RPMI8226 (cell line): Measurements from ENCODE around the gene TSPAN17.

Source experiments
- DNase-seq: peaks from one replicate; pipeline ENCODE4 v3.0.0-alpha.2; 2015

The TSPAN17 gene

DNA sequence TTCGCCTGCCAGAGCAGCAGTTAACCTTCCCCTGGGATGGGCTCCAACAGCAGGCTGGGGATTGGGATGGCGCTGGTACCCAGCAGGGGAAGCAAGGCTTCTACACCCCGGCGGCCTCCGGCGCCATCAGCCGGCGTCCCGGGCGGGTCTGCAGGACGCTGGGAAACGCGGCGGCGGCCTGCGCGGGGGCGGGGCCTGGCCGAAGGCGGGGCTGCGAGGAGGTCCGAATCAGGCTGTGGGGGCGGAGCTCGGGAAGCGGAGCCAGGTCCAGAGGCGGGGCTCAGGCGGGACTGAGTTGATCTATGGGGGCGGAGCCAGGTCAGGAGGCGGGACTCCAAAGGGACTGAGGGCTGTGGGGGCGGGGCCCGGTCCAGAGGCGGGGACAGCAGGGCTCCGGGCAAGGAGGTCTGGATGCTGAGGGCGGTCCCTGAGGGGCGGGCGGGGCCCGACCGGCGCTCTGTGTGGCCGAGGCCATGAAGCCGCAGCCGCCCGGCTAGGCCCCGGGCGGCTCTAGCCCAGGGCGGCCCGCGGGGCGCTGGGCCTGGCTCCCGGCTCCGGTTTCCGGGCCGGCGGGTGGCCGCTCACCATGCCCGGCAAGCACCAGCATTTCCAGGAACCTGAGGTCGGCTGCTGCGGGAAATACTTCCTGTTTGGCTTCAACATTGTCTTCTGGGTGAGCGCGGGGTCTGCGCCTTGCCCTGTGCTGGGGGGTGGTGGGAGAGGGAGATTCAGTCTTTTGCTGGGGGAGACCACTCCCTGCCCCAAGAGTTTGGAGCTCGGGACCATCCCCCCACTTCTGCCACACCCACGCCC, at the start of gene TSPAN17:
Gene TSPAN17, plus strand, starts transcription at position 455 of the 813 bp plus-strand sequence. Its CDS starts 132 bp downstream, at position 587.
- peak; percentile 100 for DNase-seq

- peak; percentile 84 for DNase-seq
These were observed 47.4 kb upstream of the TSPAN17 start for GRCh38 chr5:176599749-176600430.

DNA sequence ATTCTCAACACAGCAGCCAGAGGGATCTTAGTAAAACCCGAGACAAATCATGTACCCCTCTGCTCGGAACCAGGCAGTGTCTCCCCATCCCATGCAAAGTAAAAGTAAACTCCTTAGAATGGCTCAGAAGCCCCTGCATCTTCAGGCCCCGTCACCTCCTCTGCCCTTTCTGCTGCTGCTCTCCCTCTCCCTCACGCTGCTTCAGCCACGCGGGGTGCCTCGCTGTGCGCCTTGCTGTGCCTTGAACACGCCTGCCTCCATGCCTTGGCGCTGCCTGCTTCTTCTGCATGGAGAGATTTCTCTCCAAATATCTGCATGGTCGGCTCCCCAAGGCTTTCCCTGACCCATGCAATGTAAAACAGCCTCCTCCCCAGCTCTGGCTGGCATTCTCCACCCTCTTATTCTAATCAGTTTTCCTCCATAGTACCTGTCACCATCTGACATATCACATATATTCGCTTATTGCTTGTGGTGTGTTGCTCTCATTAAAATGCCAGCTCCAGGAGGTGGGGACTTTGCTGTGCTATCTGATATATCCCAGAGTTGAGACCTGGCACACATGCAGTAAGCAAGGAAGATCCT, 45.3 kb upstream of the TSPAN17 start:
- DNase-seq, result no peak

DNA sequence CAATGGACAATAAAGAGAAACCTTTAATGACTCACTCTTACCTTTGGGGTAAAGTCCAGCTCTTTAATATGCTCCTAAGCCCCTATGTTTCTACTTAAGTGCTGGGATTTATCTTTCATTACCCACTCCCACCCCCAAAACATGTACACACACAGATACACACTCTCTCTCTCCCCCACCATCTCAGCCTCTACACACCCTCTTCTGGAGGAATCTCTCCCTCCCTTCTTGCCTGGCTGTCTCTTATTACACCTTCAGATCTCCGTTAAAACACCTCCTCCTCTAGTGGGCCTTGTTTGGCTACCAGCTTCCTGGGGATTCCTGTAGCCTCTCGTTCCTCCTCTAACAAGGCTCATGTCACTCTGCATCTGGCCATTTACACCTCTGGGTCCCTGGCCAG, 44.2 kb upstream of the TSPAN17 start:
- no peak for DNase-seq

DNA sequence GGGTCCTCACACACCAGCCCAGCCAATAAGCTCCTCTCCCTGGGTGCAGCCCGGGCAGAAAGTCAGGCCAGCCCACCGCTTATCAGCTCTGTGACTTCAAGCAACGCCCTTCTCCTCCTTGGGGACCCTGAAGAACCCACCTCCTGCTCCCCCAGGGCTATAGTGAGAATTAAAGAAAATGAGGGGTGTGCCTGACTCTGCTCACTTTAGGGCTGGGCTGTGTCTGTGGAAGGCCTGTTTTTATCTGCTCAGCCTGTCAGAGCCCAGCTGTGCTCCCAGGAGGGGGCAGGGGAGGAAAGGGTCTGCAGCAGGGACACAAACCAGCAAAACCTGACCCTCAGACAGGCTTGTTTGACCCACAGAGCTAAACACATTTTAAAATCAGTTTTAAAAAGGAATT, 41.3 kb upstream of the TSPAN17 start:
- no peak for DNase-seq

DNA sequence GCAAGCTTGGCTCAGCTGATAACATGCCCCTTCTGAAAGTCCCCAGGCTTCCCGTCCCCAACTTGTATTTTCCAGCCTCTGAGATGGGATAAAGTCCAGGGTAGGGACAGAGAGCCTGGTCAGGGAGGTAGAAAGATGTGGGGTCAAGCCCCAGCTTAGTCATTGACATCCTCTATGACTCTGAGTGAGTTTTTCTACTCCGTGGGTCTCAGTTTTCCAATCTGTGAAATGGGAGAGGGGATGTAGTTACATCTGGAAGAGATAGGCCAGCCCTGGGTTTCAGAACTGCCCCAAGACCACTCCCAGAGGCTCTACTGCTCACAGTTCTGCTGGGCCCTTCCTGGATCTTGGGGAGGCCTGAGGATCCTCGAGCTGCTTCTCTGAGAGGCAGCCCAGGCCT, 40.4 kb upstream of the TSPAN17 start:
- no peak for DNase-seq

- peak; percentile 65 for DNase-seq
These were observed 39.1 kb upstream of the TSPAN17 start for GRCh38 chr5:176608142-176608705.

- no peak for DNase-seq
These were observed 38.2 kb upstream of the TSPAN17 start for GRCh38 chr5:176608937-176609723.

GRCh38 chr5:176609724-176610434, 37.4 kb upstream of the TSPAN17 start, which contains the start of gene GPRIN1:
Gene GPRIN1, minus strand, starts transcription at chr5:176610156. Its CDS starts 10,322 bp downstream, at chr5:176599834.
- peak; percentile 81 for DNase-seq

DNA sequence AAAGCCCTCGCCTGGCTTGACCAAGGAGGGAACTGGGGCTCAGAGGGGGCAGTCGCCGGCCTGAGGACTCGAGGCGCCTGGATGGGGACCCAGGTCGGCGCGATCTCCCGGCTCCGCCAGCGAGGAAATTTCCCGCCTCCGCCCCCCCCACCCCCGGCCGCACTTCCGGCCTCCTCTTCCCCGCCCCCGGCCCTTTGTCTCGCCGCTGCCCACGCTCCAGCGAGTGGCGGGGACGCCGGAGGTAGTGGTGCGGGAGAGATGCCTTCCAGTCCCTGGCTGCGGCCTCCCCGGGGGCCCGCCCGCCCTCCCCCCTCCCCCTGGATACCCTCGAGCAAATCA, 36.9 kb upstream of the TSPAN17 start:
- no peak for DNase-seq

GRCh38 chr5:176611435-176611834, 35.8 kb upstream of the TSPAN17 start:
- DNase-seq, result peak; percentile 77

GRCh38 chr5:176612008-176612407, 35.3 kb upstream of the TSPAN17 start:
- no peak for DNase-seq

- DNase-seq, result no peak
These were observed 34.4 kb upstream of the TSPAN17 start for GRCh38 chr5:176612855-176613254.

DNA sequence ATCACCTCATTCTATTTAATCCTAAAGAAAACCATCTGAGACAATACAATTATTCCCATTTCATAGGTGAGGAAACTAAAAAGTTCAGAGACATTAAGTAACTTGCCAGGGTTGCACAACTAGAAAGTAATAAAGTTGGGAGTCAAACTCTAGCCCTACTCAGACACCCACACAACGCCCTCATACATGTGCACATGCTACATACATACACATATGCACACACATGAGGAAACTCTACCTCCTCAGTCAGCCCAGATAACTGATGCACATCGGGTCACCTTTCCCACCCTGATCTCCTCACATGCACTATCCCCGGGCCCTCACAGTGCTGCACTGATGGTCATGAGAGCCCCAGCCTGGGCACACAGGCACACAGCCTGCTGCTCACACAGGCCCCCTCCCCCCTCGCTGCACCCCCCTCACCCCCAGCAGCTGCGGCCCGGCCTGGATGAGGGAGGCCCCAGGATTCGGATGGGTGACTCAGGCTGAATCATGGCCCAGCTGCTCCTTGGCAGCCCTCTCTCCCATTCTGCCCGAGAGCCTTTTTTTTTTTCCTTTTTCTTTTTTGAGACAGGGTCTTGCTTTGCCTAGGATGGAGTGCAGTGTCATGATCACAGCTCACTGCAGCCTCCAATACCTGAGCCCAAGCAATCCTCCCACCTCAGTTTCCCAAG, 32.3 kb upstream of the TSPAN17 start:
- no peak for DNase-seq

- DNase-seq, result no peak
These were observed 30.8 kb upstream of the TSPAN17 start for GRCh38 chr5:176616511-176616910.

GRCh38 chr5:176618783-176619182, 28.5 kb upstream of the TSPAN17 start:
- no peak for DNase-seq

- DNase-seq, result no peak
These were observed 28.1 kb upstream of the TSPAN17 start for GRCh38 chr5:176619203-176619568.

DNA sequence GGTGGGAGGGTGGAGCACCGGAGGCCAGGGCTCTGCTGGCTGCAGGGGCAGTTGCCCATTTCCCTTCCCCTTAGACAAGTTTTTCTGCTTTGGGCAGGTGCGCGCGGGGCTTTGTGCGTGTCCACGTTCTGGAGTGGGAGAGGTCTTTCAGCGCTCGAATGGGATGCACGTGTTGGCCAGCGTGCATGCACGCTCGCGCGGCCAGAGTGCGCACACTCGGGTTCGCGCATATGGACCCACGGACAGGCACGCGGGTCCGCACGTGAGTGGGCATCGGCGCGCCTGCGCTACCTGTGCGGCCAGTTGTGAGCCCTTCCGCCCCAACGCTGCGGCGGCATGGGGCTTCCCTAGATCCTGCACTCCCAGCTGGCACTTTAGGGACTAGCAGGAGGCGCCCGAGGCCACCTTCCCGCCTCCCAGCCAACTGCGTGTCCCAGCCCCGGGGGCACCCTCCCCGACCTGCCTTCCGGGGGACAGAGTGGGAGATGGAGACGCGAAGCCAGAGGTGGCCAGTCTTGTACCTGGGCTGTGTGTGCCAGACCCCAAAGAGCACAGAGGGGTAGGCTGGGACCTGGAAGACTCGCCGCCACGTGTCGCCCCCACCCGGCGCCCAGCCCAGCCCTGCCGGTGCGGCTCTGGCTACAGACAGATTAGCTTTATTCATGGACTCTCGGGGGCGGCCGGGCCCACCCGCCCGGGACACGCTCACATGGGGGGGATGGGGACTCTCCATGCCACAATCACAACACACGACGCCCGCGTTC, 27.5 kb upstream of the TSPAN17 start:
- DNase-seq, result no peak

GRCh38 chr5:176620333-176620981, 26.8 kb upstream of the TSPAN17 start:
- no peak for DNase-seq

DNA sequence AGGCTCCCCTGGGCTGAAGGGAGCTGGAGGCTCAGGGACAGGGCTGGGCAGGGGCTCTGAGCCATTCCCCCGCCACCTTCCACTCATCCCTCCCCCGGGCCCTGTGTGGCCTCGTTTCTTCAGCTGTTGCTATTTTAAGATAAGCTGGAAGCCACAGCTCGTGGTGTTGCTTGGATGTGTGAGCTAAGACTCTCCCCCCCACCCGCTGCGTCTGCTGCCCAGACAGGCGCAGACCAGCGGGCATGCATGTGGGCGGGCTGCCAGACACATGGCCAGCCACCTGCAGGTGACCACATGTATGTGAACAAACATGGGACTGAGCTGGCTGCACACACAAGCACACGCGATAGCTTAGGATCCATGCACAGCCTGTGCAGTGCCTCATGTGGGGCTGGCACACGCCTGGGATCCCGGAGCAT, 25.6 kb upstream of the TSPAN17 start:
- peak; percentile 32 for DNase-seq
